DOHH2 (cell line): ENCODE results near the gene GNPTAB.

Experiments used
- CTCF ChIP-seq: fragments of 200-600 bp; sonication (generic); IDR thresholded peaks from one replicate; pipeline ENCODE4 v1.5.1; 2014; ENCODE audit warnings: antibody characterized with exemption, mild to moderate bottlenecking, low read depth, low read length; ENCODE audit not compliant: poor library complexity, severe bottlenecking
- EZH2phosphoT487 ChIP-seq: fragments of 200-600 bp; sonication (generic); IDR thresholded peaks from 2 replicates; pipeline ENCODE4 v1.6.1; 2017; ENCODE audit warnings: borderline replicate concordance, mild to moderate bottlenecking, antibody characterized with exemption, low read length, moderate library complexity, mixed read lengths

GRCh38 chr12:101743724-101744472 is 86.9 kb downstream of the GNPTAB start:
- TF ChIP-seq CTCF (peak; percentile 59), EZH2phosphoT487 (no peak)
